Endothelial cell (in vitro differentiated cells): Measurements from ENCODE around the gene LRTM2. TPM values are rescaled to one million over a fixed set of nuclear protein-coding genes. Genes with fewer than 3 reads are reported as not detected.

ENCODE experiments used
- DNase-seq: peaks from one replicate; pipeline ENCODE4 v3.0.0; 2021; ENCODE audit warnings: low spot score
- H3K27ac Mint-ChIP-seq: one replicate; pipeline ENCODE4 v1.8.0; 2021; ENCODE audit warnings: mixed read lengths, inconsistent platforms; ENCODE audit not compliant: unreplicated experiment
- H3K27me3 Mint-ChIP-seq: one replicate; pipeline ENCODE4 v1.8.0; 2021; ENCODE audit warnings: mild to moderate bottlenecking, moderate library complexity, mixed read lengths, inconsistent platforms; ENCODE audit not compliant: unreplicated experiment
- H3K36me3 Mint-ChIP-seq: one replicate; pipeline ENCODE4 v1.8.0; 2021; ENCODE audit warnings: mild to moderate bottlenecking, low read depth, mixed read lengths, inconsistent platforms; ENCODE audit not compliant: unreplicated experiment
- H3K4me1 Mint-ChIP-seq: one replicate; pipeline ENCODE4 v1.8.0; 2021; ENCODE audit warnings: mild to moderate bottlenecking, mixed read lengths, inconsistent platforms; ENCODE audit not compliant: unreplicated experiment
- H3K4me3 Mint-ChIP-seq: one replicate; pipeline ENCODE4 v1.8.0; 2021; ENCODE audit warnings: mild to moderate bottlenecking, mixed read lengths, inconsistent platforms; ENCODE audit not compliant: unreplicated experiment
- H3K9me3 Mint-ChIP-seq: one replicate; pipeline ENCODE4 v1.8.0; 2021; ENCODE audit warnings: mixed read lengths, inconsistent platforms; ENCODE audit not compliant: unreplicated experiment
- CTCF ChIP-seq: fragments of 200-600 bp; sonication (generic); IDR thresholded peaks from one replicate; pipeline ENCODE4 v1.5.0; 2021; ENCODE audit warnings: antibody characterized with exemption; ENCODE audit not compliant: unreplicated experiment
- total RNA-seq: library from RNA; stranded (reverse); fragmentation: NEBNext Ultra II Directional; extraction: Animal tissue kit (Norgen Biotek cat#: 25700); gene quantifications from one replicate; pipeline ENCODE4 v1.2.1, GENCODE V29; 2021; ENCODE audit not compliant: unreplicated experiment

Gene LRTM2
- total RNA-seq, 1 donor from 2014 or later: not detected

- Mint-ChIP-seq H3K27me3 (peaks cover 9% of the 10 kb centered on the region), H3K27ac (peak overlapping the region; percentile 57), H3K9me3 (no peaks in the 10 kb centered on the region), H3K36me3 (peaks cover 7% of the 10 kb centered on the region), H3K4me1 (peaks cover 16% of the 10 kb centered on the region), H3K4me3 (no peak overlapping the region)
- DNase-seq: no peak
- TF ChIP-seq CTCF: no peak
Observed at GRCh38 chr12:1794440-1795090, 25.8 kb upstream of the LRTM2 start.

GRCh38 chr12:1795221-1795784 lies 25.1 kb upstream of the LRTM2 start:
- no peaks in the 10 kb centered on the region for H3K9me3 Mint-ChIP-seq
- peaks cover 9% of the 10 kb centered on the region for H3K27me3 Mint-ChIP-seq
- peaks cover 7% of the 10 kb centered on the region for H3K36me3 Mint-ChIP-seq
- peaks cover 16% of the 10 kb centered on the region for H3K4me1 Mint-ChIP-seq
- no peak for DNase-seq
- peak overlapping the region; percentile 67 for H3K4me3 Mint-ChIP-seq
- H3K27ac Mint-ChIP-seq: peak overlapping the region; percentile 81
- TF ChIP-seq CTCF: no peak

GRCh38 chr12:1795785-1796514 lies 24.4 kb upstream of the LRTM2 start:
- peaks cover 8% of the 10 kb centered on the region for H3K27me3 Mint-ChIP-seq
- peak; percentile 94 for DNase-seq
- no peaks in the 10 kb centered on the region for H3K9me3 Mint-ChIP-seq
- peaks cover 16% of the 10 kb centered on the region for H3K4me1 Mint-ChIP-seq
- peak overlapping the region; percentile 86 for H3K4me3 Mint-ChIP-seq
- peak overlapping the region; percentile 81 for H3K27ac Mint-ChIP-seq
- peak; percentile 100 for TF ChIP-seq CTCF
- peaks cover 7% of the 10 kb centered on the region for H3K36me3 Mint-ChIP-seq

GRCh38 chr12:1796515-1797010 lies 23.8 kb upstream of the LRTM2 start:
- TF ChIP-seq CTCF: no peak
- Mint-ChIP-seq H3K4me3 (peak overlapping the region; percentile 86), H3K36me3 (peaks cover 7% of the 10 kb centered on the region), H3K4me1 (peaks cover 16% of the 10 kb centered on the region), H3K27me3 (peaks cover 8% of the 10 kb centered on the region), H3K27ac (no peak overlapping the region), H3K9me3 (no peaks in the 10 kb centered on the region)
- DNase-seq: no peak
